ENCODE data around the gene AKT1.
A peak's percentile ranks its signal among the peaks of the same experiment; 100 is the strongest.
"Not testable (repeated sequence)": the region's sequence is repeated elsewhere in the genome, so short reads cannot be mapped to it uniquely, and the experiment has no call there.

AKT1 gene

GRCh38 chr14:104794993-104795780 is at the start of gene AKT1:
TSS of gene AKT1 (minus strand) at chr14:104795748. CDS start at chr14:104792643, 3,105 bp downstream.
- no peak for DNase-seq (ENCODE audit: low read depth)

- no peak for DNase-seq (ENCODE audit: low read depth)
Measured at GRCh38 chr14:104845033-104845666, 49.6 kb upstream of the AKT1 start.

- DNase-seq (ENCODE audit: low read depth): no peak
Measured at GRCh38 chr14:104844306-104845032, 48.9 kb upstream of the AKT1 start.

- no peak for DNase-seq (ENCODE audit: low read depth)
Measured at GRCh38 chr14:104843442-104844305, 48.1 kb upstream of the AKT1 start.

GRCh38 chr14:104843006-104843405 is 47.5 kb upstream of the AKT1 start:
- DNase-seq (ENCODE audit: low read depth): no peak

GRCh38 chr14:104841730-104842129 is 46.2 kb upstream of the AKT1 start:
- no peak for DNase-seq (ENCODE audit: low read depth)

GRCh38 chr14:104836171-104836935 is 40.8 kb upstream of the AKT1 start:
- not testable (repeated sequence) for DNase-seq (ENCODE audit: low read depth)

- DNase-seq (ENCODE audit: low read depth): no peak
Measured at GRCh38 chr14:104830781-104831180, 35.2 kb upstream of the AKT1 start.

GRCh38 chr14:104827177-104828055 is 31.9 kb upstream of the AKT1 start:
- DNase-seq (ENCODE audit: low read depth): no peak

- no peak for DNase-seq (ENCODE audit: low read depth)
Measured at GRCh38 chr14:104826861-104827176, 31.3 kb upstream of the AKT1 start.

GRCh38 chr14:104826189-104826860 is 30.8 kb upstream of the AKT1 start:
- peak; percentile 24 for DNase-seq (ENCODE audit: low read depth)

- no peak for DNase-seq (ENCODE audit: low read depth)
Measured at GRCh38 chr14:104824353-104824997, 28.9 kb upstream of the AKT1 start.

- DNase-seq (ENCODE audit: low read depth): no peak
Measured at GRCh38 chr14:104822821-104823615, 27.5 kb upstream of the AKT1 start.

- DNase-seq (ENCODE audit: low read depth): no peak
Measured at GRCh38 chr14:104821971-104822608, 26.5 kb upstream of the AKT1 start.

GRCh38 chr14:104821229-104821945 is 25.8 kb upstream of the AKT1 start:
- DNase-seq (ENCODE audit: low read depth): no peak

- no peak for DNase-seq (ENCODE audit: low read depth)
Measured at GRCh38 chr14:104820669-104821228, 25.2 kb upstream of the AKT1 start.

- no peak for DNase-seq (ENCODE audit: low read depth)
Measured at GRCh38 chr14:104819361-104819781, 23.8 kb upstream of the AKT1 start.

Measured in HS-27A (cell line).